Skeletal muscle satellite cell (primary cell): Measurements from ENCODE around the gene HOXD1.

Experiments used
- H3K27me3 ChIP-seq: 2 replicates; pipeline ENCODE4 v1.7.0; 2013; ENCODE audit warnings: low read length; ENCODE audit not compliant: control insufficient read depth, insufficient read depth
- H3K36me3 ChIP-seq: 2 replicates; pipeline ENCODE4 v1.7.0; 2013; ENCODE audit warnings: mild to moderate bottlenecking, control low read depth, low read length; ENCODE audit not compliant: insufficient read depth
- H3K4me1 ChIP-seq: 2 replicates; pipeline ENCODE4 v1.7.0; 2013; ENCODE audit warnings: low read length; ENCODE audit not compliant: control insufficient read depth, insufficient read depth
- H3K4me2 ChIP-seq: 2 replicates; pipeline ENCODE4 v1.7.0; 2013; ENCODE audit warnings: mild to moderate bottlenecking, low read length
- H3K4me3 ChIP-seq: 2 replicates; pipeline ENCODE4 v1.7.0; 2013; ENCODE audit warnings: low read length
- H3K9ac ChIP-seq: 2 replicates; pipeline ENCODE4 v1.7.0; 2013; ENCODE audit warnings: mild to moderate bottlenecking, low read depth, low read length, moderate library complexity
- H3K9me3 ChIP-seq: replicated peaks from 2 replicates; pipeline ENCODE4 v1.7.0; 2013; ENCODE audit warnings: mild to moderate bottlenecking, control low read depth, low read length

Gene HOXD1

GRCh38 chr2:176181551-176181950 lies 6.9 kb upstream of the HOXD1 start:
- Histone ChIP-seq H3K4me2 (no peak overlapping the region), H3K27me3 (peaks cover 63% of the 10 kb centered on the region), H3K9me3 (no peaks in the 10 kb centered on the region), H3K9ac (no peak overlapping the region), H3K36me3 (no peaks in the 10 kb centered on the region), H3K4me3 (no peak overlapping the region), H3K4me1 (no peaks in the 10 kb centered on the region)

- Histone ChIP-seq H3K4me1 (peaks cover under 1% of the 10 kb centered on the region), H3K4me2 (no peak overlapping the region), H3K27me3 (peaks cover 59% of the 10 kb centered on the region), H3K36me3 (no peaks in the 10 kb centered on the region), H3K9me3 (no peaks in the 10 kb centered on the region), H3K4me3 (no peak overlapping the region), H3K9ac (no peak overlapping the region)
Measured at GRCh38 chr2:176182671-176183070, 5.8 kb upstream of the HOXD1 start.

- H3K27me3 ChIP-seq: peaks cover 59% of the 10 kb centered on the region
Measured at GRCh38 chr2:176184749-176185148, 3.7 kb upstream of the HOXD1 start.

GRCh38 chr2:176186024-176186423 lies 2.4 kb upstream of the HOXD1 start:
- H3K4me3 ChIP-seq: no peak overlapping the region

More at GRCh38 chr2:176184749-176185148, 3.7 kb upstream of the HOXD1 start:
- Histone ChIP-seq H3K4me3 (no peak overlapping the region), H3K4me1 (peaks cover 12% of the 10 kb centered on the region), H3K36me3 (no peaks in the 10 kb centered on the region), H3K9ac (no peak overlapping the region), H3K9me3 (no peaks in the 10 kb centered on the region), H3K4me2 (no peak overlapping the region)

GRCh38 chr2:176187200-176187898 lies 1.1 kb upstream of the HOXD1 start:
- peak overlapping the region; percentile 97 for H3K4me2 ChIP-seq
- H3K9ac ChIP-seq: no peak overlapping the region
- no peaks in the 10 kb centered on the region for H3K9me3 ChIP-seq
- H3K27me3 ChIP-seq: peaks cover 67% of the 10 kb centered on the region
- H3K4me3 ChIP-seq: peak overlapping the region; percentile 81
- H3K4me1 ChIP-seq: peaks cover 12% of the 10 kb centered on the region
- no peaks in the 10 kb centered on the region for H3K36me3 ChIP-seq

More at GRCh38 chr2:176186024-176186423, 2.4 kb upstream of the HOXD1 start:
- Histone ChIP-seq H3K9ac (no peak overlapping the region), H3K36me3 (no peaks in the 10 kb centered on the region), H3K4me1 (peaks cover 12% of the 10 kb centered on the region), H3K9me3 (no peaks in the 10 kb centered on the region), H3K27me3 (peaks cover 62% of the 10 kb centered on the region), H3K4me2 (no peak overlapping the region)

GRCh38 chr2:176188774-176189680 lies 559 bp downstream of the HOXD1 start:
- Histone ChIP-seq H3K4me2 (peak overlapping the region; percentile 97), H3K9me3 (no peaks in the 10 kb centered on the region), H3K4me1 (peaks cover 12% of the 10 kb centered on the region), H3K27me3 (peaks cover 75% of the 10 kb centered on the region), H3K36me3 (no peaks in the 10 kb centered on the region), H3K9ac (peak overlapping the region; percentile 24), H3K4me3 (peak overlapping the region; percentile 81)

GRCh38 chr2:176189681-176190641 lies 1.5 kb downstream of the HOXD1 start:
- peaks cover 12% of the 10 kb centered on the region for H3K4me1 ChIP-seq
- H3K27me3 ChIP-seq: peaks cover 80% of the 10 kb centered on the region
- no peaks in the 10 kb centered on the region for H3K36me3 ChIP-seq
- no peak overlapping the region for H3K9ac ChIP-seq
- no peaks in the 10 kb centered on the region for H3K9me3 ChIP-seq
- no peak overlapping the region for H3K4me2 ChIP-seq
- H3K4me3 ChIP-seq: no peak overlapping the region

GRCh38 chr2:176192351-176192750 lies 3.9 kb downstream of the HOXD1 start:
- H3K27me3 ChIP-seq: peaks cover 80% of the 10 kb centered on the region
- no peaks in the 10 kb centered on the region for H3K36me3 ChIP-seq
- no peak overlapping the region for H3K4me2 ChIP-seq
- H3K9ac ChIP-seq: no peak overlapping the region
- peaks cover 12% of the 10 kb centered on the region for H3K4me1 ChIP-seq
- no peaks in the 10 kb centered on the region for H3K9me3 ChIP-seq
- H3K4me3 ChIP-seq: no peak overlapping the region

- no peak overlapping the region for H3K4me2 ChIP-seq
- peaks cover 8% of the 10 kb centered on the region for H3K4me1 ChIP-seq
- H3K36me3 ChIP-seq: no peaks in the 10 kb centered on the region
- no peak overlapping the region for H3K9ac ChIP-seq
- H3K4me3 ChIP-seq: no peak overlapping the region
- H3K9me3 ChIP-seq: no peaks in the 10 kb centered on the region
- peaks cover 75% of the 10 kb centered on the region for H3K27me3 ChIP-seq
Measured at GRCh38 chr2:176193048-176193447, 4.6 kb downstream of the HOXD1 start.

- Histone ChIP-seq H3K36me3 (no peaks in the 10 kb centered on the region), H3K4me3 (no peak overlapping the region), H3K9me3 (no peaks in the 10 kb centered on the region), H3K4me2 (no peak overlapping the region), H3K27me3 (peaks cover 21% of the 10 kb centered on the region), H3K9ac (no peak overlapping the region), H3K4me1 (no peaks in the 10 kb centered on the region)
Measured at GRCh38 chr2:176199902-176200301, 11.4 kb downstream of the HOXD1 start.

- H3K27me3 ChIP-seq: peaks cover 20% of the 10 kb centered on the region
Measured at GRCh38 chr2:176200971-176201370, 12.5 kb downstream of the HOXD1 start.

More at GRCh38 chr2:176200971-176201370, 12.5 kb downstream of the HOXD1 start:
- Histone ChIP-seq H3K4me2 (no peak overlapping the region), H3K36me3 (no peaks in the 10 kb centered on the region), H3K4me1 (no peaks in the 10 kb centered on the region), H3K9ac (no peak overlapping the region), H3K9me3 (no peaks in the 10 kb centered on the region), H3K4me3 (no peak overlapping the region)
